Mesothelial cell of epicardium (in vitro differentiated cells): ENCODE data around the gene NCAPH2. TPM values are rescaled to one million over a fixed set of nuclear protein-coding genes. Genes with fewer than 3 reads are reported as not detected.

Experiments used
- DNase-seq, 2 experiments: peaks; one replicate each; pipeline ENCODE4 v3.0.0; 2021; ENCODE audit warnings: low spot score in 2 of 2; ENCODE audit not compliant: unreplicated experiment in 2 of 2
- H3K27ac Mint-ChIP-seq: 2 replicates; pipeline ENCODE4 v1.8.0; 2021; ENCODE audit warnings: mixed read lengths
- H3K27me3 Mint-ChIP-seq: 2 replicates; pipeline ENCODE4 v1.8.0; 2021; ENCODE audit warnings: low read depth, mixed read lengths
- H3K36me3 Mint-ChIP-seq: 2 replicates; pipeline ENCODE4 v1.8.0; 2021; ENCODE audit warnings: mixed read lengths
- H3K4me1 Mint-ChIP-seq: 2 replicates; pipeline ENCODE4 v1.8.0; 2021; ENCODE audit warnings: mixed read lengths
- H3K4me3 Mint-ChIP-seq: 2 replicates; pipeline ENCODE4 v1.8.0; 2021; ENCODE audit warnings: mild to moderate bottlenecking, moderate library complexity, mixed read lengths
- H3K9me3 Mint-ChIP-seq: 2 replicates; pipeline ENCODE4 v1.8.0; 2021; ENCODE audit warnings: mixed read lengths
- CTCF ChIP-seq: fragments of 200-600 bp; sonication (generic); IDR thresholded peaks from one replicate; pipeline ENCODE4 v1.5.0; 2021; ENCODE audit warnings: antibody characterized with exemption; ENCODE audit not compliant: unreplicated experiment
- total RNA-seq: library from RNA; stranded (reverse); gene quantifications from 3 replicates; pipeline ENCODE4 v1.2.1, GENCODE V29; 2021

Gene NCAPH2
- total RNA-seq, 1 donor from 2014 or later, result 60.3 TPM

- no peak overlapping the region for H3K27ac Mint-ChIP-seq
- TF ChIP-seq CTCF, result no peak
- peaks cover 6% of the 10 kb centered on the region for H3K36me3 Mint-ChIP-seq
- DNase-seq, result no peak
- peaks cover 8% of the 10 kb centered on the region for H3K4me1 Mint-ChIP-seq
- no peaks in the 10 kb centered on the region for H3K9me3 Mint-ChIP-seq
- H3K4me3 Mint-ChIP-seq, result no peak overlapping the region
- no peaks in the 10 kb centered on the region for H3K27me3 Mint-ChIP-seq
Measured at GRCh38 chr22:50520826-50521453, 12.9 kb downstream of the NCAPH2 start.

GRCh38 chr22:50521710-50522109 lies 13.7 kb downstream of the NCAPH2 start:
- H3K27ac Mint-ChIP-seq, result no peak overlapping the region

GRCh38 chr22:50522208-50522805 lies 14.3 kb downstream of the NCAPH2 start:
- no peaks in the 10 kb centered on the region for H3K9me3 Mint-ChIP-seq
- H3K4me1 Mint-ChIP-seq, result peaks cover 14% of the 10 kb centered on the region
- peaks cover 6% of the 10 kb centered on the region for H3K36me3 Mint-ChIP-seq
- no peaks in the 10 kb centered on the region for H3K27me3 Mint-ChIP-seq
- no peak for DNase-seq
- no peak overlapping the region for H3K4me3 Mint-ChIP-seq
- no peak for TF ChIP-seq CTCF
- no peak overlapping the region for H3K27ac Mint-ChIP-seq

More at GRCh38 chr22:50521710-50522109, 13.7 kb downstream of the NCAPH2 start:
- Mint-ChIP-seq H3K9me3 (no peaks in the 10 kb centered on the region), H3K4me1 (peaks cover 9% of the 10 kb centered on the region), H3K36me3 (peaks cover 6% of the 10 kb centered on the region), H3K4me3 (no peak overlapping the region), H3K27me3 (no peaks in the 10 kb centered on the region)
- DNase-seq, result no peak
- no peak for TF ChIP-seq CTCF

DNA sequence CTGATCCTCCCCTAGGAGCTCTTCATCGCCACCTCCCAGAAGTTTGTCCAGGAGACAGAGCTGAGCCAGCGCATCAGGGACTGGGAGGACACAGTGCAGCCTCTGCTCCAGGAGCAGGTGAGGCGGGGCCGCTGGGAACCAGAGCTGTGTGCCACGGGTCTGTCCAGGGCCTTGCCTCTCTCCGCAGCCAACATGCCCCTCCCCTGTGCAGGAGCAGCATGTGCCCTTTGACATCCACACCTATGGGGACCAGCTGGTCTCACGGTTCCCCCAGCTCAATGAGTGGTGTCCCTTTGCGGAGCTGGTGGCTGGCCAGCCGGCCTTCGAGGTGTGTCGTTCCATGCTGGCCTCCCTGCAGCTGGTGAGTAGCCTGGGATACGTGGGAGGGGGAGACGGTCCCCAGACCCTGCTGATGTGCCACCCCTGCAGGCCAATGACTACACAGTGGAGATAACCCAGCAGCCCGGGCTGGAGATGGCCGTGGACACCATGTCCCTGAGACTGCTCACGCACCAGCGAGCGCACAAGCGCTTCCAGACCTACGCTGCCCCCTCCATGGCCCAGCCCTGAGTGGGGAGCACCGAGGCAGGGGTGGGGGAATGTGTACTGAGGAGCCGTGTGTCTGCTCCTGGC lies 14.9 kb downstream of the NCAPH2 start:
- DNase-seq, result no peak
- Mint-ChIP-seq H3K27me3 (peaks cover 2% of the 10 kb centered on the region), H3K4me3 (peak overlapping the region; percentile 38), H3K27ac (no peak overlapping the region), H3K9me3 (no peaks in the 10 kb centered on the region), H3K36me3 (peaks cover 6% of the 10 kb centered on the region), H3K4me1 (peaks cover 14% of the 10 kb centered on the region)
- no peak for TF ChIP-seq CTCF

DNA sequence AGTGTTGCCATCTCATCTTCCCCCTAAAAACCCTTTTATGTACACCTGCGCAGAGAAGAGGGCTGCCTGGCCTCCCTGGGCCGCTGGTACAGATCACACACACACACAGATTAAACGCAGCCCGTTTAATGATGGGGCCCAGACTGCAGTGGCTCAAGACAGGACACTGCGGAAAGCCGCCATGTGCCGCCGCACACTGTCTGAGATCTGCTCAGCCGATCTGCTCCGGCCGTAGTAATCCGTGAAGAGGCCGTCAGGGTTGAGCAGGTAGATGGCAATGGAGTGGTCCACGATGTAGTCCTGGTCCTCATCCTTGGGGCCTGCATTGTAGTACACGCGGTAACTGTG lies 15.4 kb downstream of the NCAPH2 start:
- Mint-ChIP-seq H3K36me3 (peaks cover 6% of the 10 kb centered on the region), H3K27ac (no peak overlapping the region), H3K4me3 (peak overlapping the region; percentile 38), H3K4me1 (peaks cover 14% of the 10 kb centered on the region), H3K9me3 (no peaks in the 10 kb centered on the region), H3K27me3 (peaks cover 8% of the 10 kb centered on the region)
- TF ChIP-seq CTCF, result no peak
- no peak for DNase-seq
